IMR-90 (cell line): Measurements from ENCODE around the gene HMCN1. TPM values are rescaled to one million over a fixed set of nuclear protein-coding genes. Genes with fewer than 3 reads are reported as not detected.
"Not testable (repeated sequence)": the region's sequence is repeated elsewhere in the genome, so short reads cannot be mapped to it uniquely, and the experiment has no call there.

Experiments used
- ATAC-seq: fragments of 200-7000 bp; cut with Tn5 transposase; 2 replicates; pipeline ENCODE4 v1.9.1; 2020; ENCODE audit warnings: low read depth, mild to moderate bottlenecking, moderate library complexity
- BruUV-seq: library from RNA; stranded (reverse); fragments of 400-500 nt; replicated peaks from 2 replicates; lab custom pipeline; 2021; lab: Mats Ljungman, UMichigan
- CTCF ChIA-PET: fragments of 300-600 bp; formaldehyde crosslinking; extraction: SDS; loops from one replicate; lab custom pipeline; 2021; ENCODE audit warnings: antibody characterized with exemption; lab: Yijun Ruan, JAX
- POLR2A ChIA-PET: fragments of 300-600 bp; sonication (Branson Sonifier 250); formaldehyde crosslinking; loops from one replicate; lab custom pipeline; 2022; ENCODE audit warnings: antibody characterized with exemption; ENCODE audit not compliant: unreplicated experiment; lab: Charles Lee
- DNase-seq: peaks from one replicate; pipeline ENCODE4 v3.0.0; 2013
- H2AFZ ChIP-seq: replicated peaks from 2 replicates; pipeline ENCODE3; 2013; ENCODE audit warnings: low read length, mild to moderate bottlenecking; ENCODE audit not compliant: poor library complexity
- H2AK5ac ChIP-seq: 2 replicates; pipeline ENCODE4 v1.6.1; 2013; ENCODE audit warnings: low read depth, low read length, inconsistent platforms
- H2AK9ac ChIP-seq: replicated peaks from 2 replicates; pipeline ENCODE3; 2013; ENCODE audit warnings: mild to moderate bottlenecking, low read depth, low read length, moderate library complexity; ENCODE audit not compliant: poor library complexity
- H2BK120ac ChIP-seq: 2 replicates; pipeline ENCODE4 v1.6.1; 2013; ENCODE audit warnings: low read depth, low read length, inconsistent platforms
- H2BK15ac ChIP-seq: 3 replicates; pipeline ENCODE4 v1.6.1; 2013; ENCODE audit warnings: low read depth, low read length, inconsistent platforms
- H2BK20ac ChIP-seq: 2 replicates; pipeline ENCODE4 v1.6.1; 2013; ENCODE audit warnings: low read depth, mild to moderate bottlenecking, inconsistent platforms, low read length, moderate library complexity
- H2BK5ac ChIP-seq: 2 replicates; pipeline ENCODE4 v1.6.1; 2013; ENCODE audit warnings: mild to moderate bottlenecking, low read depth, low read length, inconsistent platforms; ENCODE audit not compliant: poor library complexity, severe bottlenecking
- H3K14ac ChIP-seq: replicated peaks from 2 replicates; pipeline ENCODE4 v1.6.1; 2013; ENCODE audit warnings: low read depth, low read length, inconsistent platforms
- H3K18ac ChIP-seq: 2 replicates; pipeline ENCODE4 v1.6.1; 2013; ENCODE audit warnings: low read depth, low read length, control low read depth
- H3K23ac ChIP-seq: 2 replicates; pipeline ENCODE4 v1.6.1; 2013; ENCODE audit warnings: low read depth, low read length, inconsistent platforms
- H3K27ac ChIP-seq: 2 replicates; pipeline ENCODE4 v1.5.1; 2013; ENCODE audit warnings: mild to moderate bottlenecking, control low read depth, low read length; ENCODE audit not compliant: insufficient read depth
- H3K27me3 ChIP-seq: 2 replicates; pipeline ENCODE4 v1.6.1; 2013; ENCODE audit warnings: low read length; ENCODE audit not compliant: control insufficient read depth, insufficient read depth
- H3K36me3 ChIP-seq: 2 replicates; pipeline ENCODE4 v1.6.1; 2013; ENCODE audit warnings: low read length, mixed read lengths; ENCODE audit not compliant: control insufficient read depth, insufficient read depth
- H3K4ac ChIP-seq: 2 replicates; pipeline ENCODE4 v1.6.1; 2013; ENCODE audit warnings: low read depth, low read length, inconsistent platforms
- H3K4me1 ChIP-seq: 2 replicates; pipeline ENCODE4 v1.6.1; 2013; ENCODE audit warnings: low read length, mixed read lengths; ENCODE audit not compliant: control insufficient read depth, insufficient read depth
- H3K4me2 ChIP-seq: 2 replicates; pipeline ENCODE4 v1.6.1; 2013; ENCODE audit warnings: low read depth, mild to moderate bottlenecking, control low read depth, low read length, moderate library complexity
- H3K4me3 ChIP-seq: 2 replicates; pipeline ENCODE4 v1.5.1; 2013; ENCODE audit warnings: low read depth, mild to moderate bottlenecking, control low read depth, low read length, moderate library complexity; ENCODE audit not compliant: insufficient read depth
- H3K56ac ChIP-seq: 2 replicates; pipeline ENCODE4 v1.6.1; 2013; ENCODE audit warnings: low read length, inconsistent platforms; ENCODE audit not compliant: insufficient read depth; ENCODE audit errors: extremely low read depth
- H3K79me1 ChIP-seq, 2 experiments: 2 replicates each; pipeline ENCODE4 v1.6.1; 2013; ENCODE audit warnings: low read length in 2 of 2, inconsistent platforms in 1 of 2, low read depth in 1 of 2
- H3K9ac ChIP-seq: 2 replicates; pipeline ENCODE4 v1.6.1; 2013; ENCODE audit warnings: low read depth, low read length, control low read depth
- H3K9me1 ChIP-seq: 2 replicates; pipeline ENCODE4 v1.6.1; 2013; ENCODE audit warnings: low read length, inconsistent platforms; ENCODE audit not compliant: insufficient read depth
- H3K9me3 ChIP-seq: 2 replicates; pipeline ENCODE4 v1.6.1; 2013; ENCODE audit warnings: low read length; ENCODE audit not compliant: control insufficient read depth, insufficient read depth
- H4K20me1 ChIP-seq: 2 replicates; pipeline ENCODE4 v1.6.1; 2013; ENCODE audit warnings: low read length, inconsistent platforms; ENCODE audit not compliant: insufficient read depth
- H4K5ac ChIP-seq: 2 replicates; pipeline ENCODE4 v1.6.1; 2013; ENCODE audit warnings: mild to moderate bottlenecking, low read depth, low read length, control low read depth
- H4K8ac ChIP-seq, 2 experiments: 2 replicates each; pipeline ENCODE4 v1.6.1; 2013; ENCODE audit warnings: low read depth in 2 of 2, low read length in 2 of 2, control low read depth in 1 of 2, inconsistent platforms in 1 of 2
- H4K91ac ChIP-seq: 2 replicates; pipeline ENCODE4 v1.6.1; 2013; ENCODE audit warnings: low read depth, low read length, inconsistent platforms; ENCODE audit not compliant: insufficient read depth
- BHLHE40 ChIP-seq: fragments of 150-350 bp; IDR thresholded peaks from 2 replicates; pipeline ENCODE4 v1.6.1; 2016; ENCODE audit warnings: mild to moderate bottlenecking, low read depth, low read length
- MAZ ChIP-seq: IDR thresholded peaks from 2 replicates; pipeline ENCODE4 v1.6.1; 2012; ENCODE audit warnings: low read depth, mild to moderate bottlenecking, low read length, improper control_type of control experiment, moderate library complexity, borderline replicate concordance
- RAD21 ChIP-seq: IDR thresholded peaks from 2 replicates; pipeline ENCODE4 v1.6.1; 2012; ENCODE audit warnings: low read length, improper control_type of control experiment
- RCOR1 ChIP-seq: IDR thresholded peaks from 2 replicates; pipeline ENCODE4 v1.6.1; 2012; ENCODE audit warnings: mild to moderate bottlenecking, low read length, improper control_type of control experiment; ENCODE audit not compliant: insufficient replicate concordance
- WGBS, 2 experiments: methylation state at CpG; one replicate each; pipeline versions ENCODE4 v1.1.5 to v1.1.7; 2013; ENCODE audit warnings: missing lambda C conversion rate in 2 of 2; ENCODE audit not compliant: insufficient read length in 1 of 2; ENCODE audit errors: extremely low coverage in 2 of 2; 5-methylcytosine and 5-hydroxymethylcytosine counted together
- dilution Hi-C: fragments of 300-500 bp; cut with HindIII; formaldehyde crosslinking; loops from one replicate; pipeline ENCODE4 v1.14.3; 2018; ENCODE audit warnings: low sequenced_read_pairs; ENCODE audit not compliant: unreplicated experiment
- in situ Hi-C: fragments of 300-500 bp; cut with MboI; formaldehyde crosslinking; loops from 3 replicates; pipeline ENCODE4 v1.14.3; 2019; ENCODE audit warnings: low sequenced_read_pairs, inconsistent platforms, mixed read lengths
- intact Hi-C: fragments of 100-400 bp; cut with micrococcal nuclease; formaldehyde crosslinking; loops from 2 replicates; pipeline ENCODE4 v1.10.0; 2022
- polyA plus RNA-seq, 3 experiments: library from polyadenylated mRNA; depleted of rRNA; stranded (reverse); fragments of >200 nt; gene quantifications; 2 replicates each; pipeline ENCODE4 v1.2.3, GENCODE V29; 2012; ENCODE audit warnings: low replicate concordance in 1 of 3
- total RNA-seq: library from RNA; depleted of rRNA; stranded (reverse); fragments of >200 nt; gene quantifications from 2 replicates; pipeline ENCODE4 v1.2.3, GENCODE V29; 2012

HMCN1 gene
- total and polyA plus RNA-seq, 2 of the 4 experiments (the other 2 are of a cell fraction): 6.1 to 11.7 TPM

GRCh38 chr1:185776522-185776921, 42.3 kb downstream of the HMCN1 start:
- H3K9ac ChIP-seq: no peak overlapping the region
- in situ Hi-C loops (no loop called here), dilution Hi-C loops (no loop called here), intact Hi-C loops (no loop called here)
- no peak overlapping the region for H2BK120ac ChIP-seq
- H2AK5ac ChIP-seq: no peak overlapping the region
- H3K56ac ChIP-seq: no peak overlapping the region
- no peaks in the 10 kb centered on the region for H3K36me3 ChIP-seq
- no peaks in the 10 kb centered on the region for H3K79me1 ChIP-seq
- no peak overlapping the region for H4K5ac ChIP-seq
- H3K27ac ChIP-seq: no peak overlapping the region
- H2AK9ac ChIP-seq: no peak overlapping the region
- H2BK5ac ChIP-seq: no peak overlapping the region
- ATAC-seq: peak; percentile 68; the same call in 1 of the 2 replicates
- no TSS peak for BruUV-seq
- H4K8ac ChIP-seq: no peak overlapping the region
- H3K4me2 ChIP-seq: no peak overlapping the region
- ChIA-PET CTCF (interaction anchor here (0.7 to 0.9 kb wide), 2 partner anchors 23 to 1521 kb away, joined by 3 read pairs; no protein-coding TSS in a partner anchor), POLR2A (interaction anchor here (0.6 kb wide), 1 partner anchor 56 kb away, joined by 10 read pairs; no protein-coding TSS in a partner anchor)
- peak; percentile 27 for DNase-seq
- no peak overlapping the region for H3K4ac ChIP-seq
- H2BK15ac ChIP-seq: no peak overlapping the region
- no peaks in the 10 kb centered on the region for H3K27me3 ChIP-seq
- no peak overlapping the region for H3K4me3 ChIP-seq
- H2AFZ ChIP-seq: no peak overlapping the region
- H3K18ac ChIP-seq: no peak overlapping the region
- H3K23ac ChIP-seq: no peak overlapping the region
- H4K91ac ChIP-seq: no peak overlapping the region
- TF ChIP-seq RCOR1 (no peak), MAZ (no peak), BHLHE40 (no peak), RAD21 (no peak)
- H2BK20ac ChIP-seq: no peak overlapping the region
- H3K4me1 ChIP-seq: peaks cover 2% of the 10 kb centered on the region; the same call in 1 of the 2 replicates
- no peaks in the 10 kb centered on the region for H3K9me1 ChIP-seq
- H3K9me3 ChIP-seq: no peaks in the 10 kb centered on the region
- no peaks in the 10 kb centered on the region for H4K20me1 ChIP-seq
- H3K14ac ChIP-seq: no peak overlapping the region

DNA sequence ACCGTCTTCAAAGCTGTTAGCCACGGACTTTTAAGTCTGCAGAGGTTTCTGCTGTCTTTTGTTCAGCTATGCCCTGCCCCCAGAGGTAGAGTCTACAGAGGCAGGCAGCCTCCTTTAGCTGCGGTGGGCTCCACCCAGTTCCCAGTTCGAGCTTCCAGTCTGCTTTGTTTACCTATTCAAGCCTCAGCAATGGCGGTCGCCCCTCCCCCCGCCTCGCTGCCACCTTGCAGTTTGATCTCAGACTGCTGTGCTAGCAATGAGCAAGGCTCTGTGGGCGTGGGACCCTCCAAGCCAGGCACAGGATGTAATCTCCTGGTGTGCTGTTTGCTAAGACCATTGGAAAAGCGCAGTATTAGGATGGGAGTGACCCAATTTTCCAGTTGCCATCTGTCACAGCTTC, 49.7 kb downstream of the HMCN1 start:
- H3K79me1 ChIP-seq, H4K8ac ChIP-seq, H3K14ac ChIP-seq, intact Hi-C loops, H3K9me1 ChIP-seq, ATAC-seq, H3K4ac ChIP-seq, in situ Hi-C loops, BruUV-seq, H3K9me3 ChIP-seq, H2AFZ ChIP-seq, CTCF ChIA-PET, dilution Hi-C loops, POLR2A ChIA-PET, H2BK5ac ChIP-seq, H4K91ac ChIP-seq, H3K27ac ChIP-seq, H3K27me3 ChIP-seq, H3K4me1 ChIP-seq, H3K36me3 ChIP-seq, H3K18ac ChIP-seq, H3K4me2 ChIP-seq, H2AK5ac ChIP-seq, H3K9ac ChIP-seq, H2BK15ac ChIP-seq, H2BK120ac ChIP-seq, H4K20me1 ChIP-seq, H3K4me3 ChIP-seq, H2AK9ac ChIP-seq, H3K23ac ChIP-seq, H4K5ac ChIP-seq, DNase-seq, H3K56ac ChIP-seq, H2BK20ac ChIP-seq: not testable (repeated sequence)
- WGBS, 2 experiments: no CpG with 5 or more reads among the region's 10 CpGs
